K562 (cell line): ENCODE measurements around the gene ZC3H12C. TPM values are rescaled to one million over a fixed set of nuclear protein-coding genes. Genes with fewer than 3 reads are reported as not detected.

ENCODE experiments used
- ATAC-seq: fragments of 200-7000 bp; cut with Tn5 transposase; 3 replicates; pipeline ENCODE4 v1.9.1; 2020; ENCODE audit warnings: moderate library complexity
- BruUV-seq: library from RNA; stranded (reverse); fragments of 400-500 nt; replicated peaks from 2 replicates; lab custom pipeline; 2021; lab: Mats Ljungman, UMichigan
- CTCF ChIA-PET: fragments of 300-600 bp; formaldehyde crosslinking; extraction: SDS; loops from one replicate; lab custom pipeline; 2021; ENCODE audit warnings: low intra/inter-chr PET ratio; lab: Yijun Ruan, JAX
- POLR2A ChIA-PET: fragments of 300-600, 350-650 bp; sonication (Branson Sonifier 250); formaldehyde crosslinking; extraction: SDS; loops from one replicate; lab custom pipeline; 2021; ENCODE audit warnings: antibody characterized with exemption, inconsistent platforms; lab: Yijun Ruan, JAX
- DNase-seq, 4 experiments: peaks; one replicate each; pipeline versions ENCODE4 v3.0.0 to v3.0.0-alpha.2; 2011 to 2018; ENCODE audit warnings: low spot score in 3 of 4, mixed read lengths in 3 of 4; ENCODE audit errors: extremely low read depth in 1 of 4
- FAIRE-seq: peaks from 2 replicates; lab custom pipeline; 2011; peaks lifted over from hg19 to GRCh38; lab: Jason Lieb, UNC
- H2AFZ ChIP-seq: 2 replicates; pipeline ENCODE4 v1.6.0; 2011; ENCODE audit warnings: low read depth, low read length, control low read depth, inconsistent platforms
- H3K27ac ChIP-seq: fragments of 200-600 bp; 3 replicates; pipeline ENCODE4 v1.8.0; 2011; ENCODE audit warnings: low read depth, mild to moderate bottlenecking, control low read depth, inconsistent platforms, low read length, moderate library complexity, mixed read lengths; ENCODE audit errors: extremely low read depth
- H3K27me3 ChIP-seq, 2 experiments: fragments of 300-600 bp in 1 of 2; 2 replicates in 1 of 2; 3 replicates in 1 of 2; pipeline versions ENCODE4 v1.6.0 to v1.8.0; 2011; ENCODE audit warnings: inconsistent platforms in 2 of 2, low read length in 2 of 2, mild to moderate bottlenecking in 1 of 2, mixed read lengths in 1 of 2, moderate library complexity in 1 of 2; ENCODE audit not compliant: control insufficient read depth in 2 of 2, insufficient read depth in 2 of 2
- H3K36me3 ChIP-seq: fragments of 300-600 bp; 3 replicates; pipeline ENCODE4 v1.8.0; 2011; ENCODE audit warnings: mild to moderate bottlenecking, low read length, inconsistent platforms; ENCODE audit not compliant: control insufficient read depth, insufficient read depth
- H3K4me1 ChIP-seq, 2 experiments: fragments of 200-600 bp in 1 of 2; replicated peaks in 1 of 2; 2 replicates in 1 of 2; 3 replicates in 1 of 2; pipeline versions ENCODE4 v1.5.1 to v1.8.0; 2011; ENCODE audit warnings: inconsistent platforms in 2 of 2, low read length in 2 of 2, mild to moderate bottlenecking in 1 of 2, mixed read lengths in 1 of 2, moderate library complexity in 1 of 2; ENCODE audit not compliant: control insufficient read depth in 2 of 2, insufficient read depth in 2 of 2
- H3K4me2 ChIP-seq: 2 replicates; pipeline ENCODE4 v1.6.1; 2011; ENCODE audit warnings: low read length, control low read depth, inconsistent platforms, mixed read lengths; ENCODE audit not compliant: insufficient read depth
- H3K4me3 ChIP-seq: fragments of 200-600 bp; sonication (generic), shearing (Covaris generic); 2 replicates; pipeline ENCODE4 v1.5.1; 2016; ENCODE audit warnings: control low read depth, inconsistent platforms
- H3K79me2 ChIP-seq: fragments of 200-600 bp; 3 replicates; pipeline ENCODE4 v1.8.0; 2011; ENCODE audit warnings: low read length, inconsistent platforms; ENCODE audit not compliant: control insufficient read depth, insufficient read depth
- H3K9ac ChIP-seq, 2 experiments: 2 replicates each; pipeline versions ENCODE4 v1.6.0 to v1.6.1; 2011; ENCODE audit warnings: low read depth in 2 of 2, low read length in 2 of 2, control low read depth in 1 of 2, inconsistent platforms in 1 of 2, mild to moderate bottlenecking in 1 of 2, mixed read lengths in 1 of 2; ENCODE audit not compliant: insufficient read depth in 1 of 2
- H3K9me1 ChIP-seq: one replicate; pipeline ENCODE4 v1.6.0; 2011; ENCODE audit warnings: inconsistent platforms, mild to moderate bottlenecking, low read length, moderate library complexity; ENCODE audit not compliant: control insufficient read depth, insufficient read depth
- H3K9me3 ChIP-seq: replicated peaks from 2 replicates; pipeline ENCODE4 v1.5.1; 2011; ENCODE audit warnings: low read depth, low read length, inconsistent platforms; ENCODE audit not compliant: control insufficient read depth, insufficient read depth
- H4K20me1 ChIP-seq: replicated peaks from 2 replicates; pipeline ENCODE4 v1.6.1; 2011; ENCODE audit warnings: low read length, inconsistent platforms, mixed read lengths; ENCODE audit not compliant: control insufficient read depth, insufficient read depth
- C11orf30 ChIP-seq: fragments of 450-650 bp; IDR thresholded peaks from 2 replicates; pipeline ENCODE4 v1.6.1; 2016; ENCODE audit warnings: low read depth, mild to moderate bottlenecking
- CREBBP ChIP-seq: IDR thresholded peaks from one replicate; pipeline ENCODE4 v1.6.1; 2012; ENCODE audit warnings: low read depth, mild to moderate bottlenecking, control low read depth, inconsistent platforms, low read length
- EHMT2 ChIP-seq: fragments of 450-650 bp; IDR thresholded peaks from 2 replicates; pipeline ENCODE4 v1.6.1; 2018; ENCODE audit warnings: antibody characterized with exemption
- WGBS: fragments of 100-300 bp; shearing (Covaris generic); methylation state at CpG from one replicate; pipeline ENCODE4 v1.1.6; 2016; ENCODE audit warnings: low coverage, mixed read lengths; ENCODE audit not compliant: insufficient coverage; ENCODE audit errors: missing lambda C conversion rate; 5-methylcytosine and 5-hydroxymethylcytosine counted together
- in situ Hi-C: fragments of 300-500 bp; cut with MboI; formaldehyde crosslinking; loops from 4 replicates; pipeline ENCODE4 v1.15.0; 2018; ENCODE audit warnings: inconsistent platforms, mixed read lengths
- intact Hi-C: fragments of 100-400 bp; cut with micrococcal nuclease; formaldehyde crosslinking; loops from 2 replicates; pipeline ENCODE4 v1.14.2; 2022
- polyA plus RNA-seq, 8 experiments: library from polyadenylated mRNA; depleted of rRNA in 4 of 8; stranded (reverse) in 5 of 8; unstranded in 3 of 8; fragments of >200 nt; fragmentation: Nextera tagmentation in 2 of 8; fragmentation: Illumina TruSeq in 1 of 8; extraction: Ambion mirVana in 2 of 8; extraction: Trizol in 1 of 8; gene quantifications; 2 replicates each; pipeline versions ENCODE4 v1.2.1 to v1.2.3, GENCODE V29; 2011 to 2014; ENCODE audit warnings: inconsistent platforms in 1 of 8, missing spikeins in 1 of 8
- total RNA-seq, 7 experiments: library from RNA; depleted of rRNA in 6 of 7; stranded (reverse); fragments of >200 nt in 6 of 7; fragmentation: Illumina TruSeq in 2 of 7; extraction: Trizol in 2 of 7; gene quantifications; 2 replicates each; pipeline versions ENCODE4 v1.2.1 to v1.2.3, GENCODE V29; 2011 to 2021; ENCODE audit warnings: low replicate concordance in 1 of 7

ZC3H12C gene
- total and polyA plus RNA-seq, 9 of the 15 experiments (the other 6 are each of a cell fraction or from before 2014, with no cell fraction given), result 0.56 to 5.9 (median 3.3) TPM

DNA sequence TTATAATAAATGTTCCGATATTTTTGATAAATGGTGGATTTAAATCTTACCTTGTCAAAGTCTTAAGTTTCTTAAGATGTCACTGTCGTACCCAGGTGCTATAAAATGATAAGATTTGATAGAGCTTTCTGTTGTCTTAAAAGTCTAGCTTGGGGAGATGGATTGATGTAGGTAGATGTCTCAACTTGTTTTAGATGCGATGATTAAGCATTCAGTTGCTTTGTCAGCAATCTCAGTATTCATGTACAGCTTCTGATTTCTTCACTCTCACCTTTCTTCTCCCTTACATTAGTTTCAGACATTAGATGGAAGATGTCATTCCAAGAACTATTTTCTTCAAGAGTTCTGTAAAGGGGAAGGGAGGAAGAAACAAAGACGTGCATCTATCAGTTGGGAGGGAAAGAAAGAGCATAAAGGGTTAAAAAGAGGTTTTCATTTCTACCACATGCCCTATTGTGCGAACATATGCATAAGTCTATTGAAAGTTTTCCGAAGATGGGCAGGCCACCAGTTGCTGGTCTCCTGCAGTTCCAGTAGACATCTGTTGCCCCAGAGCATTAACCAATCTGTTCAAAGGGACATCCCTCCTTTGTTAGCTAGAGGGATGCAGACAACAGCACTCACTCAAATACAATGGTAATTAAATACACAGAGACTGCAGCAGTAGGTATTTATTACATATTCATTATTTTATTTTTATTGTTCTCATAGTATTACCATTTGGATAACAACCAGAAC lies 38.4 kb downstream of the ZC3H12C start:
- Histone ChIP-seq H3K27me3 (no peaks in the 10 kb centered on the region), H3K36me3 (no peaks in the 10 kb centered on the region), H3K27ac (no peak overlapping the region), H3K4me2 (no peak overlapping the region), H3K9ac (no peak overlapping the region), H3K4me3 (no peak overlapping the region), H3K4me1 (no peaks in the 10 kb centered on the region; a peak in 1 of 5 replicates), H3K9me3 (no peaks in the 10 kb centered on the region), H2AFZ (no peak overlapping the region), H3K9me1 (no peaks in the 10 kb centered on the region), H3K79me2 (no peaks in the 10 kb centered on the region), H4K20me1 (no peaks in the 10 kb centered on the region)
- DNase-seq, result no peak
- intact Hi-C loops (no loop called here), in situ Hi-C loops (no loop called here)
- TF ChIP-seq EHMT2 (no peak), C11orf30 (0 out of 2 replicates have a peak, but pooled peaks have one; percentile 5)
- no peak for FAIRE-seq
- no TSS peak for BruUV-seq
- 57% methylated on average over 5 of the region's 6 CpGs for WGBS
- CTCF ChIA-PET, result no interaction called here
- no peak for ATAC-seq
- POLR2A ChIA-PET, result no interaction called here

DNA sequence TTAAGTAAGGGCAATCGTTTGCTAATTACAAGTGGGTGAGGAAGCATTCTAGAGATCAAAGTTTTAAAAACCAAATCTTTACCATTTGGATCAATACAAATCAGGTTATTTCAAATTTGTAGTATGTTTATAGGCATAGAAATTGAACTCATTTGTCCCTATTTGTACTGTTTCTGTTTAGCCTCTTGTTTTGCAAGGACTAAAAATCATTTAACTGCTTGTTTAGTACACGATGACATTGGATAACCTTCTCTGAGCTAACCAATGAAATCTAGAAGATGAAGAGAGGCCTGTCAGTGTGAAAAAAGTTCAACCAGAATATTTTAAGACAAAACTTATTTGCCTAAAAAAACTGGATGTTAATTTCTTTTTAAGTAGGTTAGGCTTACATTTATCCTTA lies 40.0 kb downstream of the ZC3H12C start:
- H3K27me3 ChIP-seq, result no peaks in the 10 kb centered on the region
- BruUV-seq, result no TSS peak
- intact Hi-C loops, result no loop called here
- H3K36me3 ChIP-seq, result no peaks in the 10 kb centered on the region
- no peak for TF ChIP-seq CREBBP
- FAIRE-seq (no peak), ATAC-seq (no peak), DNase-seq (no peak)
- WGBS, result 27% methylated on average over 2 of the region's 2 CpGs
- no peak overlapping the region for H3K27ac ChIP-seq
- no peak overlapping the region for H3K4me3 ChIP-seq
- H3K4me2 ChIP-seq, result no peak overlapping the region
- H3K9me1 ChIP-seq, result no peaks in the 10 kb centered on the region
- no peak overlapping the region for H3K9ac ChIP-seq
- no peaks in the 10 kb centered on the region for H3K79me2 ChIP-seq
- in situ Hi-C loops, result no loop called here
- POLR2A ChIA-PET, result interaction anchor here (1.0 kb wide), 1 partner anchor 16 kb away, joined by 3 read pairs; no protein-coding TSS in a partner anchor
- H4K20me1 ChIP-seq, result no peaks in the 10 kb centered on the region
- CTCF ChIA-PET, result interaction anchor here (0.7 kb wide), 1 partner anchor 11 kb away, joined by 3 read pairs; no protein-coding TSS in a partner anchor
- H3K9me3 ChIP-seq, result no peaks in the 10 kb centered on the region
- no peak overlapping the region for H2AFZ ChIP-seq
- H3K4me1 ChIP-seq, result no peaks in the 10 kb centered on the region
